Coronary artery (tissue), 2 donors: ENCODE results near the gene HOXA3.

Source experiments
- DNase-seq: peaks from one replicate; pipeline ENCODE4 v3.0.0-alpha.2; 2017; ENCODE audit warnings: low spot score
- H3K27ac ChIP-seq, 2 donors: fragments of 200-600 bp; sonication (generic); one replicate each; pipeline ENCODE4 v1.5.1; 2016 to 2019
- H3K4me3 ChIP-seq: fragments of 200-600 bp; sonication (generic); 2 replicates; pipeline ENCODE4 v1.5.1; 2016; ENCODE audit warnings: mild to moderate bottlenecking, moderate library complexity
- TF ChIP-seq, protein P1 (sequence below): fragments of 200-600 bp; sonication (generic); IDR thresholded peaks from one replicate; pipeline ENCODE4 v1.5.1; 2019; ENCODE audit warnings: antibody characterized with exemption

The HOXA3 gene

GRCh38 chr7:27192546-27193334 lies 40.4 kb upstream of the HOXA3 start:
- no peak for DNase-seq
- H3K4me3 ChIP-seq = peak overlapping the region; percentile 65
- TF ChIP-seq, protein P1, sequence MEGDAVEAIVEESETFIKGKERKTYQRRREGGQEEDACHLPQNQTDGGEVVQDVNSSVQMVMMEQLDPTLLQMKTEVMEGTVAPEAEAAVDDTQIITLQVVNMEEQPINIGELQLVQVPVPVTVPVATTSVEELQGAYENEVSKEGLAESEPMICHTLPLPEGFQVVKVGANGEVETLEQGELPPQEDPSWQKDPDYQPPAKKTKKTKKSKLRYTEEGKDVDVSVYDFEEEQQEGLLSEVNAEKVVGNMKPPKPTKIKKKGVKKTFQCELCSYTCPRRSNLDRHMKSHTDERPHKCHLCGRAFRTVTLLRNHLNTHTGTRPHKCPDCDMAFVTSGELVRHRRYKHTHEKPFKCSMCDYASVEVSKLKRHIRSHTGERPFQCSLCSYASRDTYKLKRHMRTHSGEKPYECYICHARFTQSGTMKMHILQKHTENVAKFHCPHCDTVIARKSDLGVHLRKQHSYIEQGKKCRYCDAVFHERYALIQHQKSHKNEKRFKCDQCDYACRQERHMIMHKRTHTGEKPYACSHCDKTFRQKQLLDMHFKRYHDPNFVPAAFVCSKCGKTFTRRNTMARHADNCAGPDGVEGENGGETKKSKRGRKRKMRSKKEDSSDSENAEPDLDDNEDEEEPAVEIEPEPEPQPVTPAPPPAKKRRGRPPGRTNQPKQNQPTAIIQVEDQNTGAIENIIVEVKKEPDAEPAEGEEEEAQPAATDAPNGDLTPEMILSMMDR = no peak
- no peak overlapping the region for H3K27ac ChIP-seq

DNA sequence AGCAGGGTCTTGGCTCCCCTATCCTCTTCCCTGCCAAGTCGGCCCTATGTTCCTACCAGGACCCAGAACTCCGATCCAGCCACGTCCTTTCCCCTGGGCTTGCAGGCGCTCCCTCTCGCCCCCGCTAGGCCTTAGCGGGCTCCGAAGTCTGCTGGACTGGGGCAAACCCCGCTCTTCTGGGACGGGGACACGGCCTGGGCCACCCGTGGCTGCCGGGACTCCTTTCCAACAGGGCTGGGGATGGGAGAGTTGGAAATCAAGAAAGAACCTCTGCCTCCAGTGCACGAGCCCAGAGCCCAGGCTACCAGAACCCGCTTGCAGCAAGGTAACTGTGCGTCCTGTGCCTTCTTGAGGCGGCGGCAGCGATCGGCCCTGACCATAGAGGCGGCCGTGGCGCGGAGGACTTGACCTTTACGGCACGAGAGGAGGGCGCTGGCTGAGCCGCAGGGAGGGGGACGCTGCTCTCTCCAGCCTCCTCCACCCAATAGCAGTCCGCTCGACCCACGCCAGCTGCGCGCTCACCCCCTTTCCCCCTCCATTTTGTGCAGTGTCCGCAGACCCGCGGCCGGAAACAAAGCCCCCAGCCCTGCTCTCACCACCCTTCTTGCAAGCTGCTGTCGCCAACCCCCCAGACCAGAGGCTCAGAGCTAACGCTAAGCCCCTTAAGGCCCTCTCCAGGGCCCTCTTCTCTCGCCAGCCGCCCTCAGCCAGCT lies 39.6 kb upstream of the HOXA3 start:
- Histone ChIP-seq H3K4me3 (peak overlapping the region; percentile 65), H3K27ac (no peak overlapping the region)
- DNase-seq = peak; percentile 70
- TF ChIP-seq, protein P1 = no peak

DNA sequence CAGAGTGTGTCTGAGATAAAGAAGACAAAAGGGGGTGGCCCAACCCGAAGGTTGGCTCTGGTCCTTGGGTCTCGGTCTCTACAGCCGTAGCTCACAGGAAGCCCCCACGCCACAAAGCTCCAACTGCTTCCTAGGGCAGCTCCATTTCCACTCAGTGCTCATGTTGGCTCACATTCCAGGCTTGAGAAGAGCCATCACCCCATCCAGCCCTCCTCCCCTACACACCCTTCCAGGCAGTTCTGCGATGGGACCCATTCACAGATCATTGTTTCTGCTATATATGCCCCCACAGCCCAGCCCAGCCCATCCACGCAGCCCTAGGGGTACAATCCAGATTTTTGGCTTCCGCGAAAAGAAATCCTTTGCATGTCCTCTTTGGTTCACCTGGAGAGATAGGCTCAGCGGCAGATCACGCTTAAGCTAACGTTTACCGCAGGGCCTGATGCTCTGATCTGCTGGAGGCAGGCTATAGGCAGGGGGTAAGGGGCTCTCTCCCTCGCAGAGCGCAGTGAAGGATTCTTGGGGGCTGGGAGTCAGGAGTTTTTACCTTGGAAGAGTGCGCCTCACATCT lies 38.9 kb upstream of the HOXA3 start:
- TF ChIP-seq, protein P1 = no peak
- DNase-seq = no peak
- H3K4me3 ChIP-seq = no peak overlapping the region
- H3K27ac ChIP-seq = no peak overlapping the region

GRCh38 chr7:27189997-27190748 lies 37.8 kb upstream of the HOXA3 start:
- H3K4me3 ChIP-seq = no peak overlapping the region

DNA sequence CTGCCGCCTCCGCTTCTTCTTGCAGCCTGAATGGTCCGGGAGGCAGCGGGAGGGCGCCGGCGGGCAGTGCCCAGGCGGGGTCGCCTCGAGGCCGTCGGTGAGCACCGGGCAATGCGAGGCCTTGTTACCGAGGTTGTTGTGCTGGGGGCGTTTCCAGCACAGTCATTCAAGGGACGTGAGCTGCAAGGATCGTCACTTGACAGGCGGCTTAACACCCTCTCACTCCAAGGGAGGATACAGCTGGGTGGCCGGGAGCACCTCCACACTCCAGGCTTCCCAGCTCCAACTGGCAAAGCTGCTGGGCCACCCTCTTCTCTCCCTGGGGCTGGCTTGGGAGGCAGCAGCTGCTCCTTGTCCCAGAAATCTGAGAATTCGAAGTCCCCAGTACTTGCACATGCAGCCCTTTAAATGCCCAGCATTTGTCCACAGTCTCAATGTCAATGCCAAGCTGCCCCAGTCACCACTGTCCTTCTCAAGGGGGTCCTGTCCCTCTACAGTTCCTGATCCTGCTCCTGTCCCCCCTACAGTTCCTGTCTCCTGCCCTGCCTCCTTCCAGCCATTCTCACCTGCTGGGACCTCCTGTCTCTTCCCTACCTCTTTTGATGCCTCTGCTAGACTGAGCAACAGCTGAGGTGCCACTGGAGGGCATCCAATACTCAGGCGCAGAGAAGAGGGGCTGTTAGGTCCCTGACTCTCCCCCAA lies 37.1 kb upstream of the HOXA3 start:
- Histone ChIP-seq H3K27ac (no peak overlapping the region), H3K4me3 (peak overlapping the region; percentile 48)
- DNase-seq = peak; percentile 67
- TF ChIP-seq, protein P1 = no peak

More at GRCh38 chr7:27189997-27190748, 37.8 kb upstream of the HOXA3 start:
- H3K27ac ChIP-seq = no peak overlapping the region
- DNase-seq = peak; percentile 57
- TF ChIP-seq, protein P1 = no peak
